ENCODE measurements around the gene KCNK3. TPM values are rescaled to one million over a fixed set of nuclear protein-coding genes. Genes with fewer than 3 reads are reported as not detected.

The KCNK3 gene
- total and polyA plus RNA-seq, 2 of the 13 experiments (the other 11 are each of a cell fraction or from before 2014, with no cell fraction given): not detected

DNA sequence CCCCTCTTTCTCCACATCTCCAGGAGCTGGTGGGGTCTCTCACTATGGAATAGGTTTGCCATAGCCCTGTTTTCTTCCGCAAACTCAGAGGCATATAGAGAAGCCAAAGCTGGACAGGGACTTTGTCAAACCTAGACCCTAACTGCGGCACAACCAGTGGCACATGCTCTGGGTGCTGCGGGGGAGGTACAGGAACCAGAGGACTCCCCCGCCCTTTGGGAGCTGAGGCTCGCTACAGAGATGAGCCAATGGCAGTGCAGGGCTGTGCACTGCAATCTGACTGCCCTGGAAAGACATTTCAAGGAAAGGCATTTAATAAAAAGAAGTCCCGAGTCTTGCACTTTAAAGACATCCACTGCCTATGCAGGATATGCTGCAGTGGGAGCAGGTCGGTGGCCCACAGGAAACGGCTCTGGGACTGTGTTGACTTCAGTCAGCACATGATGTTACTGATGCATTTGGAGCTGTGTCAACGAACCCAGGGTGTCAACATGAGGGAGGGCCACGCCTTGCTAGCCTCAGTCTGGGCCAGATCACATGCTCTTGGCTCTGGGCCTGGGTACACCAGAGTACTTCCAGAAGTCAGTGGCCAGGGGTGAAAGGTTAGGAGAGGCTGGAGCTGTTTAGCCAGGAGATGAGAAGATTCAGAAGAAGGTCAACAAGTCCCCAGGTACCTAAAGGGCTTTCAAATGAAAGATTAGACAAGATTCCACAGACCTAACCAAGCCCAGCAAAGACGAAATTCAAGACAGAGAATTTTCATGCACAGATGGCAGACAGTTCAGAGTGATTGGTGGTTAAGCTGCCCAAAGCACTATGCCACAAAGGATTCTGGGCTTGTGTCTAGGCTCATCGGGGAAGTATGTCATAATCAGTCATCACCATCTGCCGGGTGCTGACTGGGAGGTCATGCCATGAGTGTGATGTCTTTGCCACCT, 79.8 kb downstream of the KCNK3 start (continued):
- peak; percentile 94 for TF ChIP-seq ZNF878 (CRISPR knock-in tag; IDR thresholded peaks at IDR 0.05)
- TF ChIP-seq ZNF441 (CRISPR knock-in tag; IDR thresholded peaks at IDR 0.05; ENCODE audit: borderline replicate concordance): peak; percentile 69; the same call in 1 of the 2 replicates

DNA sequence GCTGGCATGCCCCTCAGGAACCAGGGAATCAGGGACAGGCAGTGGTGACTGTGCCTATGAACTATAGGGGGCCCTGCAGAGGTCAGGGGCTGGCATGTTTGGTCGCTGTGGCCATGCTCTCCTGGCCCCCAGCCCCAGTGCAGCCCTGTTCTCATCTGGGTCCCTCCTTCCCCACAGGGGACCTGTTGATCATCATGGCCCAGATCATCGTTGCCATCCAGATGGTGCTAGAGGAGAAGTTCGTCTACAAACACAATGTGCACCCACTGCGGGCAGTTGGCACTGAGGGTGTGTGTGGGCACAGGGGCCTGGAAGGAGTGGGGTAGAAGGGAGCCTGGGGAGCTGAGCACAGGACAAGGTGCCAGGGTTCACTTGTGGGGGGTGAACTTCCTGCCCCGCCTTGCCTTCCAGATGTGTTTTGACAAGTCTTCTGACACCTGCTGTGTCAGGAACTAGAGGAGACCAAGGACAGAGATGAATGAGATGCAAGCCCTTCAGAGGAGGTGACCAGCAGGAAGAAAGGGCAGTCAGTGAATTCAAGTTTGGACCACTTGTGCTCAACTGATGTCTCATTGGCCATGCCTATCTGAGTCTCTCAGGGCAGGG, 83.8 kb downstream of the KCNK3 start:
- intact Hi-C loops (cut with micrococcal nuclease; ENCODE audit: unreplicated experiment): no loop called here
- Histone ChIP-seq H3K9ac (ENCODE audit: insufficient read depth, low read depth, low read length) (no peak overlapping the region), H3K27ac (ENCODE audit: extremely low read length, insufficient read depth, low read length) (no peak overlapping the region), H3K27me3 (ENCODE audit: control insufficient read depth in 1 of 2, insufficient read depth in 2 of 2, low read length in 2 of 2) (no peaks in the 10 kb centered on the region), H3K36me3 (replicated peaks in 1 of 2; ENCODE audit: control insufficient read depth in 1 of 2, insufficient read depth in 2 of 2, low read length in 2 of 2) (peaks cover 21 to 53% of the 10 kb centered on the region in 2 experiments), H3K4me2 (ENCODE audit: low read depth, low read length) (no peak overlapping the region), H2AFZ (ENCODE audit: low read length) (no peak overlapping the region), H4K20me1 (ENCODE audit: insufficient read depth, low read length) (peaks cover 3% of the 10 kb centered on the region; the same call in 1 of the 2 replicates), H3K9me3 (ENCODE audit: low read length) (no peaks in the 10 kb centered on the region), H3K4me1 (ENCODE audit: insufficient read depth, low read length) (peaks cover 17% of the 10 kb centered on the region), H3K79me2 (ENCODE audit: insufficient read depth, low read length) (peaks cover 2% of the 10 kb centered on the region), H3K4me3 (replicated peaks in 1 of 3; ENCODE audit: insufficient read depth in 1 of 3, low read depth in 2 of 3, low read length in 3 of 3) (no peak overlapping the region)
- in situ Hi-C loops (cut with HindIII; ENCODE audit: extremely low pct_ligation_motif_present, low pct_unique_long_range_greater_than_20kb): no loop called here
- CTCF ChIA-PET (ENCODE audit: low intra/inter-chr PET ratio, low total read pairs): no interaction called here
- BruUV-seq (replicated peaks): no TSS peak
- POLR2A ChIA-PET: interaction anchor here (1.5 kb wide), 1 partner anchor 10 kb away, joined by 6 read pairs; the partner anchor contains the start of gene CENPA
- ATAC-seq (no peak), DNase-seq (ENCODE audit: low spot score) (no peak), FAIRE-seq (no peak)
- WGBS (ENCODE audit: low lambda C conversion rate): 98% methylated on average over 5 of the region's 5 CpGs
- TF ChIP-seq, protein P1, sequence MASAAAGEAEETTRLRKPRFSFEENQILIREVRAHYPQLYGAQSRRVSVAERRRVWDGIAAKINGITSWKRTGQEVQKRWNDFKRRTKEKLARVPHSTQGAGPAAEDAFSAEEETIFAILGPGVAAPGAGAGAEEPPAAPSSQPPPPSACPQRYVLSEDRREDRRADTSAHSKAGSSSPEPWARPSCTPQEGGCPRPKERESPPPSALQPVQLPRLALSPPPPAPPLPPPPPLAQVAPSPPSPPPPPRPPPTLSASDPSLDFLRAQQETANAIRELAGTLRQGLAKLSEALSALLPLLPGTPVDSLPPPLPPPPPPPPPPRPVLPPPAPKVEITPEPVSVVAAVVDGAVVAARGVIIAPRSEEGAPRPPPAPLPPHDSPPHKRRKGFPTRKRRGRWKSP (CRISPR knock-in tag; IDR thresholded peaks at IDR 0.05): no peak
- TF ChIP-seq, protein P2, sequence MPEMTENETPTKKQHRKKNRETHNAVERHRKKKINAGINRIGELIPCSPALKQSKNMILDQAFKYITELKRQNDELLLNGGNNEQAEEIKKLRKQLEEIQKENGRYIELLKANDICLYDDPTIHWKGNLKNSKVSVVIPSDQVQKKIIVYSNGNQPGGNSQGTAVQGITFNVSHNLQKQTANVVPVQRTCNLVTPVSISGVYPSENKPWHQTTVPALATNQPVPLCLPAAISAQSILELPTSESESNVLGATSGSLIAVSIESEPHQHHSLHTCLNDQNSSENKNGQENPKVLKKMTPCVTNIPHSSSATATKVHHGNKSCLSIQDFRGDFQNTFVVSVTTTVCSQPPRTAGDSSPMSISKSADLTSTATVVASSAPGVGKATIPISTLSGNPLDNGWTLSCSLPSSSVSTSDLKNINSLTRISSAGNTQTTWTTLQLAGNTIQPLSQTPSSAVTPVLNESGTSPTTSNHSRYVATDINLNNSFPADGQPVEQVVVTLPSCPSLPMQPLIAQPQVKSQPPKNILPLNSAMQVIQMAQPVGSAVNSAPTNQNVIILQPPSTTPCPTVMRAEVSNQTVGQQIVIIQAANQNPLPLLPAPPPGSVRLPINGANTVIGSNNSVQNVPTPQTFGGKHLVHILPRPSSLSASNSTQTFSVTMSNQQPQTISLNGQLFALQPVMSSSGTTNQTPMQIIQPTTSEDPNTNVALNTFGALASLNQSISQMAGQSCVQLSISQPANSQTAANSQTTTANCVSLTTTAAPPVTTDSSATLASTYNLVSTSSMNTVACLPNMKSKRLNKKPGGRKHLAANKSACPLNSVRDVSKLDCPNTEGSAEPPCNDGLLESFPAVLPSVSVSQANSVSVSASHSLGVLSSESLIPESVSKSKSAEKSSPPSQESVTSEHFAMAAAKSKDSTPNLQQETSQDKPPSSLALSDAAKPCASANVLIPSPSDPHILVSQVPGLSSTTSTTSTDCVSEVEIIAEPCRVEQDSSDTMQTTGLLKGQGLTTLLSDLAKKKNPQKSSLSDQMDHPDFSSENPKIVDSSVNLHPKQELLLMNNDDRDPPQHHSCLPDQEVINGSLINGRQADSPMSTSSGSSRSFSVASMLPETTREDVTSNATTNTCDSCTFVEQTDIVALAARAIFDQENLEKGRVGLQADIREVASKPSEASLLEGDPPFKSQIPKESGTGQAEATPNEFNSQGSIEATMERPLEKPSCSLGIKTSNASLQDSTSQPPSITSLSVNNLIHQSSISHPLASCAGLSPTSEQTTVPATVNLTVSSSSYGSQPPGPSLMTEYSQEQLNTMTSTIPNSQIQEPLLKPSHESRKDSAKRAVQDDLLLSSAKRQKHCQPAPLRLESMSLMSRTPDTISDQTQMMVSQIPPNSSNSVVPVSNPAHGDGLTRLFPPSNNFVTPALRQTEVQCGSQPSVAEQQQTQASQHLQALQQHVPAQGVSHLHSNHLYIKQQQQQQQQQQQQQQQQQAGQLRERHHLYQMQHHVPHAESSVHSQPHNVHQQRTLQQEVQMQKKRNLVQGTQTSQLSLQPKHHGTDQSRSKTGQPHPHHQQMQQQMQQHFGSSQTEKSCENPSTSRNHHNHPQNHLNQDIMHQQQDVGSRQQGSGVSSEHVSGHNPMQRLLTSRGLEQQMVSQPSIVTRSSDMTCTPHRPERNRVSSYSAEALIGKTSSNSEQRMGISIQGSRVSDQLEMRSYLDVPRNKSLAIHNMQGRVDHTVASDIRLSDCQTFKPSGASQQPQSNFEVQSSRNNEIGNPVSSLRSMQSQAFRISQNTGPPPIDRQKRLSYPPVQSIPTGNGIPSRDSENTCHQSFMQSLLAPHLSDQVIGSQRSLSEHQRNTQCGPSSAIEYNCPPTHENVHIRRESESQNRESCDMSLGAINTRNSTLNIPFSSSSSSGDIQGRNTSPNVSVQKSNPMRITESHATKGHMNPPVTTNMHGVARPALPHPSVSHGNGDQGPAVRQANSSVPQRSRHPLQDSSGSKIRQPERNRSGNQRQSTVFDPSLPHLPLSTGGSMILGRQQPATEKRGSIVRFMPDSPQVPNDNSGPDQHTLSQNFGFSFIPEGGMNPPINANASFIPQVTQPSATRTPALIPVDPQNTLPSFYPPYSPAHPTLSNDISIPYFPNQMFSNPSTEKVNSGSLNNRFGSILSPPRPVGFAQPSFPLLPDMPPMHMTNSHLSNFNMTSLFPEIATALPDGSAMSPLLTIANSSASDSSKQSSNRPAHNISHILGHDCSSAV (CRISPR knock-in tag; IDR thresholded peaks at IDR 0.05; ENCODE audit: borderline replicate concordance): no peak
- TF ChIP-seq RAD51 (IDR thresholded peaks at IDR 0.05; ENCODE audit: borderline replicate concordance) (no peak), ISX (CRISPR knock-in tag; conservative IDR thresholded peaks at IDR 0.05) (no peak), FOSL2 (CRISPR knock-in tag; IDR thresholded peaks at IDR 0.05) (no peak), HNF4G (IDR thresholded peaks at IDR 0.05; ENCODE audit: borderline replicate concordance, low read depth, low read length) (no peak), HNF4G (CRISPR knock-in tag; IDR thresholded peaks at IDR 0.05; ENCODE audit: borderline replicate concordance, low read depth) (no peak), ARNT (IDR thresholded peaks at IDR 0.05) (no peak), RFX3 (CRISPR knock-in tag; IDR thresholded peaks at IDR 0.05) (no peak)
- TF ChIP-seq, protein P3, sequence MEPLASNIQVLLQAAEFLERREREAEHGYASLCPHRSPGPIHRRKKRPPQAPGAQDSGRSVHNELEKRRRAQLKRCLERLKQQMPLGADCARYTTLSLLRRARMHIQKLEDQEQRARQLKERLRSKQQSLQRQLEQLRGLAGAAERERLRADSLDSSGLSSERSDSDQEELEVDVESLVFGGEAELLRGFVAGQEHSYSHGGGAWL (CRISPR knock-in tag; IDR thresholded peaks at IDR 0.05): no peak

Data from HepG2 (cell line).